Breast epithelium (tissue), 3 donors: ENCODE data around the gene RUNX3.

Experiments used
- POLR2A ChIP-seq: fragments of 450-650 bp; IDR thresholded peaks from one replicate; pipeline ENCODE4 v1.6.1; 2016; ENCODE audit warnings: antibody characterized with exemption, mild to moderate bottlenecking, moderate library complexity
- TF ChIP-seq, protein P1 (sequence below), 3 donors: fragments of 450-650 bp; IDR thresholded peaks; one replicate each; pipeline ENCODE4 v1.5.1; 2016 to 2017; ENCODE audit warnings: antibody characterized with exemption in 3 of 3, mild to moderate bottlenecking in 3 of 3, moderate library complexity in 3 of 3

GRCh38 chr1:24856787-24857506 is 73.1 kb downstream of the RUNX3 start:
- no peak for TF ChIP-seq POLR2A
- TF ChIP-seq, protein P1, sequence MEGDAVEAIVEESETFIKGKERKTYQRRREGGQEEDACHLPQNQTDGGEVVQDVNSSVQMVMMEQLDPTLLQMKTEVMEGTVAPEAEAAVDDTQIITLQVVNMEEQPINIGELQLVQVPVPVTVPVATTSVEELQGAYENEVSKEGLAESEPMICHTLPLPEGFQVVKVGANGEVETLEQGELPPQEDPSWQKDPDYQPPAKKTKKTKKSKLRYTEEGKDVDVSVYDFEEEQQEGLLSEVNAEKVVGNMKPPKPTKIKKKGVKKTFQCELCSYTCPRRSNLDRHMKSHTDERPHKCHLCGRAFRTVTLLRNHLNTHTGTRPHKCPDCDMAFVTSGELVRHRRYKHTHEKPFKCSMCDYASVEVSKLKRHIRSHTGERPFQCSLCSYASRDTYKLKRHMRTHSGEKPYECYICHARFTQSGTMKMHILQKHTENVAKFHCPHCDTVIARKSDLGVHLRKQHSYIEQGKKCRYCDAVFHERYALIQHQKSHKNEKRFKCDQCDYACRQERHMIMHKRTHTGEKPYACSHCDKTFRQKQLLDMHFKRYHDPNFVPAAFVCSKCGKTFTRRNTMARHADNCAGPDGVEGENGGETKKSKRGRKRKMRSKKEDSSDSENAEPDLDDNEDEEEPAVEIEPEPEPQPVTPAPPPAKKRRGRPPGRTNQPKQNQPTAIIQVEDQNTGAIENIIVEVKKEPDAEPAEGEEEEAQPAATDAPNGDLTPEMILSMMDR (IDR thresholded peaks at IDR 0.05), result no peak
